Panc1 (cell line): ENCODE measurements around the gene H6PD. TPM values are rescaled to one million over a fixed set of nuclear protein-coding genes. Genes with fewer than 3 reads are reported as not detected.

Source experiments
- ATAC-seq: fragments of 200-7000 bp; cut with Tn5 transposase; 2 replicates; pipeline ENCODE4 v1.9.1; 2020; ENCODE audit warnings: mild to moderate bottlenecking, moderate library complexity
- BruUV-seq: library from RNA; stranded (reverse); fragments of 400-500 nt; replicated peaks from 2 replicates; lab custom pipeline; 2021; lab: Mats Ljungman, UMichigan
- CTCF ChIA-PET: fragments of 300-600 bp; sonication (Branson Sonifier 250); formaldehyde crosslinking; loops from one replicate; lab custom pipeline; 2022; ENCODE audit warnings: antibody characterized with exemption; lab: Charles Lee
- POLR2A ChIA-PET: fragments of 300-600 bp; sonication (Branson Sonifier 250); formaldehyde crosslinking; loops from one replicate; lab custom pipeline; 2022; ENCODE audit warnings: antibody characterized with exemption; lab: Charles Lee
- DNase-seq: peaks from one replicate; pipeline ENCODE4 v3.0.0-alpha.2; 2010; ENCODE audit warnings: low read depth, low spot score
- H3K27ac ChIP-seq: 2 replicates; pipeline ENCODE4 v1.5.1; 2011; ENCODE audit warnings: mild to moderate bottlenecking, low read length, inconsistent platforms
- H3K27me3 ChIP-seq: fragments of 200-500 bp; sonication (Bioruptor generic); 2 replicates; pipeline ENCODE4 v1.6.0; 2014; ENCODE audit warnings: low read length, inconsistent platforms; ENCODE audit not compliant: control insufficient read depth, insufficient read depth
- H3K36me3 ChIP-seq: fragments of 200-500 bp; sonication (Bioruptor generic); 2 replicates; pipeline ENCODE4 v1.5.1; 2014; ENCODE audit warnings: inconsistent platforms, mild to moderate bottlenecking, low read length, moderate library complexity; ENCODE audit not compliant: control insufficient read depth, insufficient read depth
- H3K4me1 ChIP-seq: 2 replicates; pipeline ENCODE4 v1.5.1; 2011; ENCODE audit warnings: inconsistent platforms, mild to moderate bottlenecking, low read length, moderate library complexity; ENCODE audit not compliant: control insufficient read depth, insufficient read depth
- H3K4me3 ChIP-seq, 2 experiments: 2 replicates each; pipeline ENCODE4 v1.5.1; 2011 to 2012; ENCODE audit warnings: low read depth in 2 of 2, low read length in 2 of 2, mild to moderate bottlenecking in 2 of 2, inconsistent platforms in 1 of 2, moderate library complexity in 1 of 2
- H3K9me3 ChIP-seq: fragments of 200-500 bp; sonication (Bioruptor generic); 2 replicates; pipeline ENCODE4 v1.5.1; 2014; ENCODE audit warnings: low read depth, mild to moderate bottlenecking, inconsistent platforms, low read length, moderate library complexity; ENCODE audit not compliant: control insufficient read depth, insufficient read depth
- CTCF ChIP-seq: fragments of 450-650 bp; IDR thresholded peaks from 2 replicates; pipeline ENCODE4 v1.5.1; 2017; ENCODE audit warnings: mild to moderate bottlenecking
- POLR2AphosphoS5 ChIP-seq: IDR thresholded peaks from 2 replicates; pipeline ENCODE4 v1.6.1; 2012; ENCODE audit warnings: mild to moderate bottlenecking, low read depth, low read length, moderate library complexity
- REST ChIP-seq, 2 experiments: IDR thresholded peaks; 2 replicates each; pipeline ENCODE4 v1.6.1; 2011 to 2012; ENCODE audit warnings: low read depth in 2 of 2, control low read depth in 1 of 2, low read length in 1 of 2, mild to moderate bottlenecking in 1 of 2, moderate library complexity in 1 of 2; ENCODE audit not compliant: insufficient read depth in 1 of 2
- SIN3A ChIP-seq: IDR thresholded peaks from 2 replicates; pipeline ENCODE4 v1.6.1; 2012; ENCODE audit warnings: low read depth, mild to moderate bottlenecking, low read length, moderate library complexity, borderline replicate concordance; ENCODE audit not compliant: insufficient read depth
- TCF7L2 ChIP-seq: IDR thresholded peaks from 2 replicates; pipeline ENCODE4 v1.6.1; 2011; ENCODE audit warnings: mild to moderate bottlenecking, low read depth, low read length, inconsistent platforms
- in situ Hi-C: cut with HindIII; loops from 2 replicates; pipeline ENCODE4 v1.10.0; 2016; ENCODE audit warnings: low sequenced_read_pairs, low pct_unique_long_range_greater_than_20kb
- intact Hi-C: fragments of 100-400 bp; cut with micrococcal nuclease; formaldehyde crosslinking; loops from one replicate; pipeline ENCODE4 v1.10.0; 2022; ENCODE audit not compliant: unreplicated experiment
- total RNA-seq: library from RNA; stranded (reverse); gene quantifications from one replicate; pipeline ENCODE4 v1.2.1, GENCODE V29; 2021; ENCODE audit not compliant: unreplicated experiment

H6PD gene
- total RNA-seq, 1 experiment from 2014 or later, result 23.5 TPM

DNA sequence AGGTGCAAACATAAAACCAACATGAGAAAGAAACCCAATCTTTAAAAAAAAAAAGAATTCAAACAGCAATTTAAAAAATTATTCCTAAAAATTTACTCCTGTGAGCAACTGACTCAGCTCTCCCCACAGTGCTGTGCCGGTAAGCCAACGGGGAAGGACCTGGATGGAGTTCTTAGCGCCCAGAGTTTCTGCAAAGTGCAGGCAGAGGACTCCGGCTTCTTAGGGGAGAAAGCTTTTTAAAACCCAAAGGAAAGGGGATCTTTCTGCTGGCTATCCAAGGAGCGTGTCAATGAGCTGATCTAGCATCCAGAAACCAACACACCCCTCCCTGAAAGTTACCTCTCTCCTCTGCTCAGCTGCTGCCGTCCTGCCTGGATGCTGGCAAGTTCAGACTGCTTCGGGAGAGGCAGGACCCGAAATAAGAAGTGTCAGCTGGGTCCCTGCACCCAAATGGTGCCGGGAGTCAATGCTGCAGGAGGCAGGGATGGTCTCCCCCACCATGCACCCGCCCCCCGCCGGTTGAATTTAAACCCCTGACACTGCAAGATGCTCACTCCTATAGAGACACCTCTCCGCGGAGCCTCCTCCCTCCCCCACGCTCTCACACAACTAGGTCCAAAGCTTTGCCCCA, 32.2 kb upstream of the H6PD start:
- BruUV-seq, result no TSS peak
- Histone ChIP-seq H3K27me3 (0 out of 2 replicates have a peak, but pooled peaks cover 4% of the 10 kb centered on the region), H3K27ac (no peak overlapping the region), H3K36me3 (no peaks in the 10 kb centered on the region), H3K4me1 (peaks cover 22% of the 10 kb centered on the region), H3K4me3 (peak overlapping the region; percentile 31 to 53), H3K9me3 (no peaks in the 10 kb centered on the region)
- CTCF ChIA-PET, result interaction anchor here (0.6 to 2.3 kb wide), 4 partner anchors 47 to 95 kb away, joined by 4 to 13 read pairs (median 6); no protein-coding TSS in a partner anchor
- POLR2A ChIA-PET, result interaction anchor here (0.6 to 0.8 kb wide), 3 partner anchors 32 to 261 kb away, joined by 3 to 10 read pairs (median 8); no protein-coding TSS in a partner anchor
- intact Hi-C loops, result no loop called here
- DNase-seq, result no peak
- no peak for ATAC-seq
- TF ChIP-seq REST (IDR thresholded peaks at IDR 0.05; ENCODE audit: insufficient read depth in 1 of 2, low read depth in 2 of 2, low read length in 1 of 2), result no peak
- no peak for TF ChIP-seq TCF7L2
- no peak for TF ChIP-seq POLR2AphosphoS5
- TF ChIP-seq SIN3A, result no peak
- TF ChIP-seq CTCF, result no peak
- in situ Hi-C loops, result no loop called here

GRCh38 chr1:9203511-9203982, 31.0 kb upstream of the H6PD start:
- Histone ChIP-seq H3K27me3 (0 out of 2 replicates have a peak, but pooled peaks cover 4% of the 10 kb centered on the region), H3K27ac (no peak overlapping the region), H3K36me3 (no peaks in the 10 kb centered on the region), H3K9me3 (no peaks in the 10 kb centered on the region), H3K4me1 (peaks cover 17% of the 10 kb centered on the region), H3K4me3 (no peak overlapping the region)
- in situ Hi-C loops, result no loop called here
- ChIA-PET CTCF (no interaction called here), POLR2A (no interaction called here)
- no TSS peak for BruUV-seq
- TF ChIP-seq REST (IDR thresholded peaks at IDR 0.05; ENCODE audit: insufficient read depth in 1 of 2, low read depth in 2 of 2, low read length in 1 of 2), result no peak
- intact Hi-C loops, result no loop called here
- ATAC-seq (no peak), DNase-seq (no peak)
